Activated gamma-delta T cell treated with anti-CD3 and anti-CD28 coated beads, Interleukin-2, amount 50 U/mL, for 16 hours (primary cell): ENCODE measurements around the gene CALCB.
"Not testable (repeated sequence)": the region's sequence is repeated elsewhere in the genome, so short reads cannot be mapped to it uniquely, and the experiment has no call there.

Source experiments
- DNase-seq: peaks from one replicate; pipeline ENCODE4 v3.0.0-alpha.2; 2020; ENCODE audit warnings: low read depth

Gene CALCB, protein sequence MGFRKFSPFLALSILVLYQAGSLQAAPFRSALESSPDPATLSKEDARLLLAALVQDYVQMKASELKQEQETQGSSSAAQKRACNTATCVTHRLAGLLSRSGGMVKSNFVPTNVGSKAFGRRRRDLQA

DNA sequence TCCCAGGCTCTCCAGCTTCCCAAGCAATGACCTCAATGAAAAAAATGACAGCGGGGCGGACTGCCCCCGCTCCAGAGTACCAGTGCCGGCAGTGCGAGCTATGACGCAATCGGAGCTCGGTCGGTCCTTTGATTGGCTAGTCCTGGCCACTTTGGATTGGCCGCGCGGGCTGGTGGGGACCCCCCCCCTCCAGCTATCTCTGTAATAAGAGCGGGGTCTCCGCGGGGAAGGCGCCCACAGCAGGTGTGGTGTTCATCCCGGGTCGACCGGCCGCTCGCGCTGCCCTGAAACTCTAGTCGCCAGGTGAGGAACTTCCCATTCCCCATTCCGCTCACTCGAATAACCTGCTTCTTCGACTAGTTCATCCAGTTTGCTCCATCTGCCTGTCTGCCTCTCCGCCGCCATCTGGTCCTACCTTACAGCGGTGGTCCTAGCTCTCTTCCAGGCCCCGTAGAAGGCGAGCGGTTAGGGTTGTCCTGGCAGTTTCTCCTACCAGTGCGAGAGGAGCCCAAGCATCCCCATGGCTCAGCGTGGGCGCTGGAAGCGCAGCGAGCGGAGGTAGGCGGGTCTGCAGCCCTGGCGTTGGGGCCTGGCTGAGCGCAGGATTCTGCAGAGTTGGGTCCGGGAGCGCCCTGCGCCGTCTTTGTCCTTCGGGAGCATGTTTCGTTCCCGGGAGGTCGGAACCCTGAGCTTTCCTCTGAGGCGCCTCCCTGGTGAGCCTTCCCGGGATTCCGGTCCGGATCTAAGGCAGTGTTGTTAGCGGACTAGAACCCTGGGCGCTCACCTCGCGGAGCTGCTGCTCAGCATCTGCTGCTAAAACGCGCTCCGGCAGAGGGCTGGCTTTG is at the start of gene CALCB:
TSS of gene CALCB (plus strand) at position 233 of the 845 bp plus-strand sequence. CDS start 1,126 bp downstream, outside the sequence.
- no peak for DNase-seq

DNA sequence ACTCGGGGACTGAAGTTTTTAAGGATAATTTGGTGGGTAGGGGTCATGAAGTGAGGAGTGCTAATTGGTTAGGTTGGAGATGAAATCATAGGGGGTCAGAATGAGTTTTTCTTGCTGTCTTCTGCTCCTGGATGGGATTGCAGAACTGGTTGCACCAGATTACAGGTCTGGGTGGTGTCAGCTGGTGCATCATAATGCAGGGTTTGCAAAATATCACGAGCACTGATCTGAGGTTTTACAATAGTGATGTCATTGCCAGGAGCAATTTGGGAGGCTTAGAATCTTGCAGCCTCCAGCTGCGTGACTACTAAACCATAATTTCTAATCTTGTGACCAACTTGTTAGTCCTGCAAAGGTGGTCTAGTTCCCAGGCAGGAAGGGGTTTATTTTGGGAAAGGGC is 46.4 kb upstream of the CALCB start:
- DNase-seq: no peak

DNA sequence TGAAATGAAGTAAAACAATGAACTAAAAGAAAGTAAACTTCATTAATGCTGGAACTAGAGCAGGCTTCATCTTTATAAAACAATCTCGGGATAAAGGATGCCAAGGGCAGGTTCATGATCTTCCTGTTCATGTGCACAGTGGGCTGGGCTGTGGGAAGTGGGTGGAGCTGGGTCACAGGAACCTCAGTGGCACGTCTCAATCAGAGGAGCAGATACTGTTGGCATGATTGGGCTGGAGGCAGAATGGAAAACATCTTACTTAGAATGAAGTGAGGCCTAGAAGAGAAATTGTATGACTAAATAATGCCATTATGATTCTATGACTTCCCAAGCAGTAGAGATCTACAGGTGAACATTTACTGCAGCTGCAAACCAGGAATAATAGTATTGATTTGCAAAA is 45.4 kb upstream of the CALCB start:
- no peak for DNase-seq

DNA sequence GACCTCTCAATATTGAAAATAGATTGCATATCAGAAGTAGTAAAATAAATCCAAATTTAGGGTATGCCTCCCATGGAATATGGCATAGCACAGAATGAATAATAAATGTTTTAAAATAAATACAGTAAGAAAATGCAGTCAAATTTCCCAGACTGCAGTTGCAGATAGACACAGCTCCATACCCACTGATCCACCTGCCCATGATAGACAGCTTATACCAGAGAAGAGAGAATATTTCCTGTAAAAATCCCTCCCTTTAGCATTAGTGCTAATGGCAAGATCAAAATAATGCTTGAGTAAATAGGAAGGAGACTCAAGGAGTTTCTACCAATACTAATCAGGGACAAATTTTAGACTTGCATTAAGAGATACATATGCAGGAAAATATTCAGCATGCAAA is 45.0 kb upstream of the CALCB start:
- DNase-seq: no peak

DNA sequence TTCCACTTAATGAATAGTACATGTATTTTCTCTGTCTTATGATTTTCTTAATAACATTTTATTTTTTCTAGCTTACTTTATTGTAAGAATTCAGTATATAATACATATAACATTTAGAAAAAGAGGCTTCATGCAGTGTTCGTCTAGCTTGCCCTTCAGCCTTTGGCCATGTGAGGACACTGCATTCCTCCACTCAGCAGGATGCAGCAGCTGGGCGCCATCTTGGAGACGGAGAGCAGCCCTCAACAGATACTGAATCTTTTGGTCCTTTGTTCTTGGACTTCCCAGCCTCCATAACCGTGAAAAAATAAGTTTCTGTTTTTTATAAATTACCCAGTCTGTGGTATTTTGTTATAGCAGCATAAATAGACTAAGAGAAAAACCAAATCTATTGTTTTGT is 41.4 kb upstream of the CALCB start:
- DNase-seq: not testable (repeated sequence)

DNA sequence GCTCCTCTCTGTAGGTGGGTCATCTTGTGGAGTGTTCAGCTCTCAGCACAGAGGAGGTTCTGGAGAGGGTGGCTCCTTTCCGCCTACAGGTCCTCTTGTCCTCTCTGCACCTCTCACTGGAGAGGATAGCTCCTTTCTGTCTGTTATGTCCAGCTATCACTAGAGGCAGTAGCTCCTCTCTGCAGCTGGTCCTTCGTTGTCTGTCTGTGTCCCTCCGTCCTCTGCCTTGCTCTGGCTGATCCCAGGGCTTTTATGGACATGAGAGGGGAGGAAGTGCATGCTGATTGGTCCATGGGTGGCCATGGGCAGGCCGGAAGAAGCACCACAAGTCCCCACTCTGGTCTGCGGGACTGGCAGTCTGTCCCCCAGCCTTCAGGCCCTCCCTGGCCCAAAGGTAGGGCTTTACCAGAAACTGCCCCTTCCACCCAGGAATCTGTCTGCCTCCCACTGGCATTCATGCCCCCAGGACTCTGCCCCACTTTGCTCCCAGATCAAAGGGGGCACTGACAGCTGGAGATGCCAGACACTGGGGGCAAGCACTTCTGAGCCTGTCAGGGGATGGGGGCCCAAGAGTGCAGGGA is 38.6 kb upstream of the CALCB start:
- no peak for DNase-seq

DNA sequence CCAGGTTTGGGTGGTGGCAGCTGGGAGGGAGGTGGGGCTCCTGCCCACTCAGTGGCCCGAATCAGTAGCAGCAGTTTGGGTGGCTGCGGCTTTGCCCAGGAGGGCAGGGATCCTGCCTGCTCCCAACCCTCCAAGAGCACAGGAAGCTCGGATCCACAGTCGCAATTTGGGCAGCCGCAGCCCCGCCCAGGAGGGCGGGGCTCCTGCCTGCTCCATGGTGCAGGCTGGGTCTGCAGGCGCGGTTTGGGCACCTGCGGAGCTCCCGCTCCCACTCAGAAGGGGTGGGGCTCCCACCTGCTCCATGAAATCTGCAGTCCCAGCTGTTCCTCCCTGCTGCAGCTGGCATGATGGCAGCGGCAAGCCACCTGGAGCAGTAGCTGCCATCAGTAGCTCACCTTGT is 38.1 kb upstream of the CALCB start:
- DNase-seq: no peak

DNA sequence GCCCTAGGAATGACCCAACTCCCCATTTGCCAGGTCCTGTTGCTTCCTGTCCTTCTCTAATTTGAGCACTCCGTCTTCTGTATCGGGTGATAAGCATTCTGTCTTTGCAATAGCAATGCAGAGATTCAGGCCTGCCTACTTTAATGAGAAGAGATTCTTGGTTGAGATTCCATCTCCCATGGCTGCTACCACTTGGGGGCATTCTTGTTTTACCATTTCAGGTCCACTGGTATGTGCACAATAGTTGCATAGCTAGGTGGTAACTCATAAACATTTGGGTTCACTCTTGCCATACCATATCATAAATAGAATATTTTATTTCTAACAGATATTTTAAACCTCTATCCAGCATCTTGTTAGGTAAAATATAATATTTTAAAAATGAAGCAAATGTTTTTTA is 34.4 kb upstream of the CALCB start:
- DNase-seq: no peak

DNA sequence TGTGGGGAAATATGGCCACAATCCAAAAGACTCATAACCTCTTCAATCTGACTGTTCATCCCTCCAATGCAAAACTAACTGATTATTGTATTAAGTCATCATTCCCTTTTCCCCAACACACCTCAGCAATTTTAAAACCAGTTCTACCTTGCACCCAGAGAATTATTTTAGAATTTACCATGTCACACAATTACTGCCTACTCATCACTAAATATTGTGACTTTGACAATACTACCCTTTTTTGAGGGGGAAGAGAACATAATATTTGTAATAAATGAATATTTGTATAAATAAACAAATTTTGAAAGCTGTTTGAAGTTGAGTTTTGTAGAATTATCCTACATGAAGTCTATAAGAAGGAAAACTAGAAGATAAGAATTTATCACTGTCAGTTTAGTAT is 28.2 kb upstream of the CALCB start:
- no peak for DNase-seq

DNA sequence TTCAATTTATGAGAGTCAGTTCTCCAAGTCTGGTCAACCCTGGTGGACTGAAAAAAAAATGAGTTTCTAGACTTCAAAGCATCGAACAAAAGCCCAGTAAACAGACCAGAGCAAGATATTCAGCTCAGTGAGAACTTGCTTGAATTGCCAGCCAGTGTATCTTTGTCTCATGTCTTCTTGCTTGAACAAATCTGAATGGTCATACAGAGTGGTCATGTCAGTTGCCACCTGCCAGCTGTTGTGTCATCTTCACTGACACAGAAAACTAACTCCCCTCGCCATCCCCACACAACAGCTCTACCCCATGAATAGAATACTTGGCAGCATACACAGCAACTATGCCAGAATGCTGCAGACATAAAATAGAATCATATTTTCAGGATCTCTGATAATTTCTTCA is 27.5 kb upstream of the CALCB start:
- DNase-seq: no peak

DNA sequence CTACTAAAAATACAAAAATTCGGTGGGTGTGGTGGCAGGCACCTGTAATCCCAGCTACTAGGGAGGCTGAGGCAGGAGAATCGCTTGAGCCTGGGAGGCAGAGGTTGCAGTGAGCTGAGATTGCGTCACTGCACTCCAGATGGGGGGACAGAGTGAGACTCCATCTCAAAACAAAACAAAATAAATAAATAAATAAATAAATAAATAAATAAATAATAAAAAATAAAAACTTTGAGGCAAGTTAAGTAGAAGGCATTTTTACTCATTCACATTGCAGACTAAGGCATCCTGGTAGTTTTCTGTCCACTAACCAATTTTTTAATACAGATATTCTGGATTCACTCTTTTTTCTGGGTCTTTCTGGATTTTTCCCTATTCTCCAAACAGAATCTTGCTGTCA is 26.7 kb upstream of the CALCB start:
- not testable (repeated sequence) for DNase-seq

DNA sequence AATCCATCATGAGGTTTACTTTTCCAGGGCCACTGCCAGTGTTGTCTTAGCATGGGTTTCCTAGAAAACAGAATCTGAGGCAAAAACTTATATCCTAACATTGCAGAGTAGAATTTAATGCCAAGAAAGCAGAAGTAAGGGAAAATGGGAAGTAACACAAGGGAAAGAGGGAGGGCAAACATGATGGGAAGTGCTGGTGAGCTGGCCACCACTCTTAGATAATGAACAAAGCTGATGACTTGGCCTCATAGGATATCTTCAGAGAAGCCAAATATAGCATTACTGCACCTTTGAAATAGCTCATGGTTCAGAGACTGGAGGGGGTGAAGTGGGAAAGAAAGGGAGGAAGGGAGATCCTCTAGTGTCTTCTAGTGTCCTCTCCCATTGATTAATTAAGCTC is 24.8 kb upstream of the CALCB start:
- no peak for DNase-seq

DNA sequence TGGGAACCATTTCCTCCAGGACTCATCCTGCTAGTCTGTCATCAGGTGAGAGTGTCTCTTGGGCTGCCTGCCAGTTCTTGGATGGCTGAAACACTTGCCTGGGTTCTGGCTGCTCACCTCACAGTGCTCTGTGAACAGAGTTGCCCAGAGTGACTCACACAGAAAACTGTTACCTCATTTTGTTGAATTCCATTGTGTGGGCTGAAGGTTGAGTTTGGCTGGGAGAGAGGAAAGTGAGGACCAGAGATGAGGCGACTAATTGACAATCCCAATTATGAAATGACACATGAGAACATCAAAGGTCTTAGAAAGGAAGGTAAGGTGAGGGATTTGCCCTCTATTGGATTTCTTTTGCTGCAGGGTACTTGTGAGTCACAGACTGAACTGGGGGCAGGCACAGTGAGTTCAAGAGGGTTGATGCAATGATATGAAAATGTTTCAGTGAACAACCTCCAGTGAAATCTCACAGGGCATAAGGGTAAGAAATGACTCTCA is 20.2 kb upstream of the CALCB start:
- no peak for DNase-seq

DNA sequence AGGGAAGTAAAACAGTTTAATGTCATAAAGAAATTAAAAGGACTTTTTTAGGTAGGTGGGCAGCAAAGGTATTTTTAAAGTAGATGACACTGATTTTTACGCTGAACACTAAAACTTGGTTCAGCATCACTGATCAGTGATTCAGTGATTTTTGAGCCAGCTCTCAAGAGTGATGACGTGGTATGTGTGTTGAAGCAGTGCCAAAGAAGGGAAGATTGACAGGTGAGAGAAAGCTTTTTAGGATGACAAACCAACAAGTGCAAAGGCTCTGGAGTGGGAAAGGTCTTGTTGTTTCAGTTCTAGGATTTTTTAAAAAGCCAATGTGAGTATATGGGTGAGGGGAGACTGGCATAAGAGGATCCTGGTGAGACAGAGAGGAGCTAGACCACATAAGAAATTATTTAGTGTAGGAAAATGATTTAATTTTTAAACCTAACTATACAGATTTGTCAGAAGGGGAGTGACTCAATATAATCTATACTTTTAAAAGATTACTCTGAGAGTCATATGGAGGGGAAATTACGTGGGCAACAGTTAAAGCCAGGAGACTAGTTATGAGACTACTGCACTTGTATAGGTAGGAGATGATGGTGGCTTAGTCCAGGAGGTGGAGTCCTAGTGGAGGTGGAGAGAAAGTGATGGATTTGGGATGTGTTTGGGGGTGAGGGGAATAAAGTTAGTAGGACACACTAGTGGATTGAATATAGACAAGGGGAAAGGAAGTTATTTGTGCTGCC is 17.6 kb upstream of the CALCB start:
- DNase-seq: no peak

DNA sequence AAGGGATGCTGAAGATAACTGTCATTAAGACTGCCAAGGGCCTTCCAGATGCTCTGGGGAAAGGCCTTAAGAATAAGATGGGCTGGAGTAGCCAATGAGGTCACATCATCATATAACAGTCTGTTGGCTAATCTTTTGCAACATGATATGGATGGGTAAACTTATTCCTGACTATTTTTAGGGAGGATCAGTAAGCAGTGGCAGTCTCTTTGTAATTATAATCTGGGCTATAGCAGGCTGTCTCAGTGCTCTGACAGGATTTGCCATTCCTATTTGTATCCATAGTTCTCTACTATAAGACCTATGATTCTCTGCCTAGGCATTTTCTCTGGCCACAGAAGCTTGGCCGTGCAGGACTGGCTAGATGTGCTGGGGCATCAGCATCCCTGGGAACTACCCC is 16.1 kb upstream of the CALCB start:
- no peak for DNase-seq

DNA sequence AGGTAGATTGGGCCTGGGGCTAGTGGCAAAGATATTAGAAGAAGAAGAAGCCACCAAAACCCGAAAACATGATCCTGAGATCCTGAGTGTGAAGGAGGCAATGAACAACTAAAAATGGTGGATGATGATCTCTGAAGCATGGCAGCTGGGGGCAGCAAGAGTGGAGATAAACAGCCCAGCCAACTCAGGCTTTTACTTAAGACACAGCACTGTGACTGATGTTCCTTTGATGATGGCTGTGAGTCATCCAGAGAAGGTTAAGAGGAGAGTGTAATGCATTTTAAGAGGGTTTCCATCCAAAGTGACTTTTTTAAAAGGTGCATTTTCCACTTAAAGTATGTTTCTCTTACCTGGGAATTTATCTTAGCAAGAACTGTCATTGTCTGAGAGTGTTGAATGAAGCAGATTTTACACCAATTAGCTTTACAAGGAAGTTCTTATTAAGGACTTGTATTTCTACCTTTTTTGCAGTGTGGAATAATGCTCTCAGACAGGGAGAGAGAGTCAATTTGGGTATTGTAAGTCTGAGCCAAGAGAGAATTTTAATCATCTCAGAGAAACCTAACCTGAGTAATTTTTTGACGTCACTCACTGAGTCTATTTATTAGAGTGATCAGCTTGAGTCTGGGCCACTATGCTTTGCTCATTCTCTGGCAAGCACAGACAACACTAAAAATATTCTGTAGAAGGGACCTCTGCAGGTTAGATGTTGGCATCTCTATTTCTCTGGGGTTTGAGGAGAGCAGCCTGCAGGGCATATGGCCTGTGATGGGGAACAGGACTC is 14.1 kb upstream of the CALCB start:
- no peak for DNase-seq

DNA sequence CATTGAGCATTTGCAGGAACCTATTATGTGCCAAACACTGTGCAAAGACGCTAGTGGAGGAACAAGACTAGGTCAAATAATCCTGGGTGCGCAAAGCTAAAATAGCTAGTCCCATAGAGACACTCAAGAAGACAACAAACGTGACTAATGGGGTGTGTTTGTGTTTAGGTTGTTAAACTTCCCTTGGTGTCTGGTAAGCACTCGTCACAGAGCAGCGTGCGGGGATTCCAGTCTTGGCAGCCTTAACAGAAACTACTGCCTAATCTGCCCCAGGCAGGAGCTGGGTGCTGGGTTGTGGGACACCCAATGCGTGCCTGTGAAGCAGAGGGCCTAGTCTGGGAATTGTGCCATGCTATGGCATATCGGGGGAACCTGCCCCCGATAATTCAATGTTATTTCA is 10.8 kb upstream of the CALCB start:
- no peak for DNase-seq

DNA sequence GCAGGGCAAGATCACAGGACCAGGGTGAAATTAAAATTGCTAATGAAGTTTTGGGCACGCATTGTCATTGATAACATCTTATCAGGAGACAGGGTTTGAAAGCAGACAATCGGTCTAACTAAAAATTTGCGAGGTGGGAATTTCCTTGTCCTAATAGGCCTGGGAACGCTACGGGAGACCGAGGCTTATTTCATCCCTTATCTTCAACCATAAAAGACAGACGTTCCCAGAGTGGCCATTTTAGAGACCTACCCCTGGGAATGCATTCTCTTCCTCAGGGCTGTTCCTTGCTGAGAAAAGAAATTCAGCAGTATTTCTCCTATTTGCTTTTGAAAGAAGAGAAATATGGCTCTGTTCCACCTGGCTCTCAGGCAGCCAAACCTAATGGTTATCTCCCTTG is 3.6 kb upstream of the CALCB start:
- not testable (repeated sequence) for DNase-seq

DNA sequence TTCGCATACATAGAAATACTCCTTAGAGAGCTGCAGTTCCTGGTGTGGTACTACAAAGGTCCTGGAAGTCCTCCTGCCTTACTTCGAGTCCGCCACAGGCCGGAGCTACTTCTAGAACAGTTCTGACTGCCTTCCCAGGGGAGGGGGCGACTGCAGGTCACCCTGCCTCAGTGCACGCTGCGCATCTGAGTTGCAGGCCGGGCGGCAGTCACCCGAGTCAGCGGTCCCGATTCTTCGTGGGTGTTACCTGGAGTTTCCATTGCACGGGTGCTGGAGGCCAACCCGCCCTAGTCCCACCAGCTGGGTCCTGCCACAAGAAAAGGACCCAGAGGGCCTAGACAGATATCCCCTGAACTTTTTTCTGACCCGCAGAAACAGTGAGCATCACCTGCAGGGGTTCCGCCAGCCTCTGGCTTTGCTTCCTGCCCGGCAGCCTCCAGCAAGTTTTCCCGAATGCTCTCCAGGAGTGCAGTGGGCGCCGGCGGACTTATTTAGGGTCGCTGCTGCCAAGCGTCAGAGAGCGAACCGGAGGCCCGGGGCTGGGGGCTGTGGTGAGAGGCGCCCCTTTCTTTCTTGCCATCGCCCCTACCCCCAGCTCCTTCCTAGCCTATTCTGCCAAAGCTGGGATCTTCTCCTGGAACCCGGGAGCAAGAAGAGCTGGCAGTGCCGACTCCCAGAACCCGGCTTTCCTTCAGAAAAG is 1.7 kb upstream of the CALCB start:
- DNase-seq: no peak

DNA sequence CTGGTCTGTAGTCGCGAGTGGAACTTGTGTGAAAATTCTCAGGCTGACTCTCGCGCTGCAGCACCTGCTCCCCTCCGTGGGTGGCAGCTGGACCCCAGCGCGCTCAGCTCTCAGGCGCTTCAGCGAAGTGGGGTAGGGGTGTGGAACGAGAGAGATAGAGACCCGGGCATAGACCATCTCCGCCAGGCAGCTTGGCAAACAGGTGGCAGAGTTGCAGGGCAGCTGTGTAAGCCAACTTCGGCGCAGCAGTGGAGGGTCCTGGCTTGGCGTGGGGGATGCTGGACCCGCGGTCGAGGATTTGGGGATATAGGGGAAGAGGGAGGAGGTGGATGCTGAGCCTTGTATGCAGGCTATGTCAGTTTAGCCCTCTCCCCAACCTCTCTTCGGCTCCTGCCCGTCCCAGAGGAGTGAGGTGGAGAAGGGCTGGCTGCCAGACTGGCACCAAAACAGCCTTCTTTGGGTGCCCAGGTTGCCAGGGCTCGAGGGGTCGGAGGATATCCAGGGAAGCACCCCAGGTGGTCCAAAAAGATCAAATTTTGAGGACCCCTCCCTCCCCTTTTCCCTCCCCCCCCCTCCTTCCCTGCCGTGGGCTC is 746 bp upstream of the CALCB start:
- no peak for DNase-seq
